ENCODE data around the gene KSR1. TPM values are rescaled to one million over a fixed set of nuclear protein-coding genes. Genes with fewer than 3 reads are reported as not detected.
A peak's percentile ranks its signal among the peaks of the same experiment; 100 is the strongest.
"Not testable (repeated sequence)": the region's sequence is repeated elsewhere in the genome, so short reads cannot be mapped to it uniquely, and the experiment has no call there.

KSR1 gene
- total and polyA plus RNA-seq, 2 of the 4 experiments (the other 2 are of a cell fraction), result 12.5 to 21.9 TPM

DNA sequence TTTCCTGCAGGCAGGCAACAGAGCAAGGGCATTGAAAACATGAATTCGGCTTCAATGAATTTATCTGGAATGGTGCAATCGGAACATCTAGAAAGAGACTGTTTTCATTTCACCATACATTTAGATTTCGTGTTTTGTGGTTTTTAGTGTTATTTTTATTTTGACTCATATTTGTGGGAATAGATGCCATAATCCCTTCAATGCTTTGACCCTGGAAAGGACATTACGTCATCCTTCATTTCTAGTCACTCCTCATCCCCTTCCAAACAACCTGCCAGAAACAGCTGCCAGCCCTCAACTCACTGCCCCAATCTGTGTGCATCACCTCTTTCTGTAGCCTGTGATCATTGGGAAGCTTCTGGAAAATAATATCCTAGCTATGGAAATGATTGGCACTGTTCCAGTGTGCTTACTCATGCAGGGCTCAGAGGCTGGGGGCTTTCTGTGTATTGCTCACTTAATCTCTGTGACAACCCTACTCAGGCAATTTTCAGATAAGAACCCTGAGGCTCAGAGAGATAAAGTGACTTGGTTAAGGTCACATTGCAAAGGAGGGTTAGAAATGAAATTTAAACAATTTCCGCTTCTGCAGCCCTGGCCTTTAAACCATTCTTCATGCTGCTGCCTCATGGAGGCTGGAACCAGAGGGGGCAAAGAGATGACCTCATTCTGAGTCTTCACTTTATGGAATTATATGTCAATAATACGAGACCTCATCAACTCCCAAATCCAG is 9.5 kb upstream of the KSR1 start (continued):
- TF ChIP-seq RCOR1 (IDR thresholded peaks at IDR 0.05; ENCODE audit: insufficient replicate concordance, low read length) (peak; percentile 84), MAZ (IDR thresholded peaks at IDR 0.05; ENCODE audit: borderline replicate concordance, low read depth, low read length) (no peak), BHLHE40 (IDR thresholded peaks at IDR 0.05; ENCODE audit: low read depth, low read length) (peak; percentile 63)

DNA sequence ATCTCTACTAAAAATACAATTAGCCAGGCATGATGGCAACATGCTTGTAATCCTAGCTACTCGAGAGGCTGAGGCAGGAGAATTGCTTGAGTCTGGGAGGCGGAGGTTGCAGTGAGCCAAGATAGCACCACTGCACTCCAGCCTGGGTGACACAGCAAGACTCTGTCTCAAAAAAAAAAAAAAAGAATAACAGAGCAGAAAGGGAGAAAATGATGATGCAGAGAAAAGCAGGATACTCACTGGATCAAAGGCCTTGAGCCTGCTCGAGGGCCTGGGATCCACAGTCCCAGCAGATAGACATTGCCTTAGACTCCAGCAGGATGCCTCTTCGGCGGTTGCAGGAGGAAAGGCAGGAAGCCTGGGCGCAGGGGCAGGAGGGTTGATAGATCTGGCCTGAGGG is 7.7 kb upstream of the KSR1 start:
- H3K23ac ChIP-seq (ENCODE audit: low read depth, low read length); H3K4me2 ChIP-seq (ENCODE audit: low read depth, low read length); CTCF ChIA-PET; H4K20me1 ChIP-seq (ENCODE audit: insufficient read depth, low read length); POLR2A ChIA-PET (ENCODE audit: unreplicated experiment); H2BK5ac ChIP-seq (ENCODE audit: low read depth, low read length, poor library complexity, severe bottlenecking); H2AK9ac ChIP-seq (replicated peaks; ENCODE audit: low read depth, low read length, poor library complexity); ATAC-seq (ENCODE audit: low read depth); intact Hi-C loops (cut with micrococcal nuclease); dilution Hi-C loops (cut with HindIII; ENCODE audit: low sequenced_read_pairs, unreplicated experiment); H3K79me1 ChIP-seq (ENCODE audit: low read depth in 1 of 2, low read length in 2 of 2); H3K14ac ChIP-seq (replicated peaks; ENCODE audit: low read depth, low read length); H2AFZ ChIP-seq (replicated peaks; ENCODE audit: low read length, poor library complexity); BruUV-seq (replicated peaks); H3K27me3 ChIP-seq (ENCODE audit: control insufficient read depth, insufficient read depth, low read length); H3K4me3 ChIP-seq (ENCODE audit: insufficient read depth, low read depth, low read length); H3K9me3 ChIP-seq (ENCODE audit: control insufficient read depth, insufficient read depth, low read length); H3K36me3 ChIP-seq (ENCODE audit: control insufficient read depth, insufficient read depth, low read length); H3K56ac ChIP-seq (ENCODE audit: extremely low read depth, insufficient read depth, low read length): not testable (repeated sequence)
- Histone ChIP-seq H2BK120ac (ENCODE audit: low read depth, low read length) (peak overlapping the region; percentile 87), H3K9me1 (ENCODE audit: insufficient read depth, low read length) (peaks cover 16% of the 10 kb centered on the region), H4K5ac (ENCODE audit: low read depth, low read length) (peak overlapping the region; percentile 58; the same call in 1 of the 2 replicates), H2BK15ac (ENCODE audit: low read depth, low read length) (peak overlapping the region; percentile 93; the same call in 1 of the 3 replicates), H3K27ac (ENCODE audit: insufficient read depth, low read length) (peak overlapping the region; percentile 45), H3K4me1 (ENCODE audit: control insufficient read depth, insufficient read depth, low read length) (peaks cover 24% of the 10 kb centered on the region), H4K8ac (ENCODE audit: low read depth in 2 of 2, low read length in 2 of 2) (peak overlapping the region; percentile 46 to 63; a peak in 2 of 4 replicates), H2BK20ac (ENCODE audit: low read depth, low read length) (peak overlapping the region; percentile 93; the same call in 1 of the 2 replicates), H3K9ac (ENCODE audit: low read depth, low read length) (peak overlapping the region; percentile 38; the same call in 1 of the 2 replicates), H2AK5ac (ENCODE audit: low read depth, low read length) (peak overlapping the region; percentile 98), H4K91ac (ENCODE audit: insufficient read depth, low read depth, low read length) (peak overlapping the region; percentile 64), H3K4ac (ENCODE audit: low read depth, low read length) (peak overlapping the region; percentile 89), H3K18ac (ENCODE audit: low read depth, low read length) (peak overlapping the region; percentile 78)
- no CpG with 5 or more reads among the region's 6 CpGs for WGBS, 2 experiments (ENCODE audit: extremely low coverage in 2 of 2, insufficient read length in 1 of 2)
- DNase-seq, result peak; percentile 18
- in situ Hi-C loops (cut with MboI; ENCODE audit: low sequenced_read_pairs), result loop anchor here (10.0 to 25.0 kb wide), 2 partner anchors 84 to 211 kb away; no protein-coding TSS in a partner anchor
- TF ChIP-seq MAFK (IDR thresholded peaks at IDR 0.05; ENCODE audit: low read depth, low read length), result 0 out of 2 replicates have a peak, but pooled peaks have one; percentile 8
